AG09319 (cell line): ENCODE data around the gene SUMO2.
"Not testable (repeated sequence)": the region's sequence is repeated elsewhere in the genome, so short reads cannot be mapped to it uniquely, and the experiment has no call there.

ENCODE experiments used
- DNase-seq: peaks from one replicate; pipeline ENCODE4 v3.0.0-alpha.2; 2010; ENCODE audit warnings: low read depth; ENCODE audit errors: extremely low read depth
- TF ChIP-seq, protein P1 (sequence below): IDR thresholded peaks from 2 replicates; pipeline ENCODE4 v1.5.1; 2011; ENCODE audit warnings: low read depth, mild to moderate bottlenecking, inconsistent platforms, low read length, moderate library complexity

SUMO2 gene

DNA sequence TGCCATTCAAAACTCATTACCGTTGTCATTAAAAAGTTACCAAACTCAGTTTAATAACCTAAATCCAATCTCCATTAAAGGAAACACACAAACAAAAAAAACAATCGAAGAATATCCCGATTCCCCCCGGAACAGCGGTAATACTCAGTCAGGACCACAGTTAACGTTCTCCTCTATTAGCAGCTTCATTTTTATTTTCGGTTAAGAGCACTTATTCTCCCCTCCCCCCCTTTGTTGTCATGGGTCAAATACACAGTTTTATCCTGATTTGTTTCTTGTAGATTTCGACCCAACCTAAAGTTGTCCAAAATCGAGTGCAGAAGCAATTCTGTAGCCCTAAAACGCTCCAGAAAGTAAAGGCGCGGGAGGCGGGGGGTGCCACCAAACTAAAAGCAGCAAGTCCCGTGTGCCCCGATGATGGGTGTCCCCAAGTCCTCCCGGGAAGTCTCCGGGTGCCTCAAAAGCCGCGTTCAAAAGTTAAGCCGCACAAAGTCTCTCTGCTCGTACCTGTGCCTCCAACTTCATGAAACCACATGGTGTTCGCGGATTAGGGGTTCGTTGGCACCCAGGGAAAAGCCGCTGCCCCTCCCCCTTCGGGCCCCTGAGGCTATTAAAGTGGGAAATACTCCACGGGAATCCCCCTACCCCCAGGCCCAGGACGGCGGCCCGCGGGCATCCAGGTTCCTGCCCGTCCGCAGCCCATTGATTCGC lies 996 bp downstream of the SUMO2 start:
- TF ChIP-seq, protein P1, sequence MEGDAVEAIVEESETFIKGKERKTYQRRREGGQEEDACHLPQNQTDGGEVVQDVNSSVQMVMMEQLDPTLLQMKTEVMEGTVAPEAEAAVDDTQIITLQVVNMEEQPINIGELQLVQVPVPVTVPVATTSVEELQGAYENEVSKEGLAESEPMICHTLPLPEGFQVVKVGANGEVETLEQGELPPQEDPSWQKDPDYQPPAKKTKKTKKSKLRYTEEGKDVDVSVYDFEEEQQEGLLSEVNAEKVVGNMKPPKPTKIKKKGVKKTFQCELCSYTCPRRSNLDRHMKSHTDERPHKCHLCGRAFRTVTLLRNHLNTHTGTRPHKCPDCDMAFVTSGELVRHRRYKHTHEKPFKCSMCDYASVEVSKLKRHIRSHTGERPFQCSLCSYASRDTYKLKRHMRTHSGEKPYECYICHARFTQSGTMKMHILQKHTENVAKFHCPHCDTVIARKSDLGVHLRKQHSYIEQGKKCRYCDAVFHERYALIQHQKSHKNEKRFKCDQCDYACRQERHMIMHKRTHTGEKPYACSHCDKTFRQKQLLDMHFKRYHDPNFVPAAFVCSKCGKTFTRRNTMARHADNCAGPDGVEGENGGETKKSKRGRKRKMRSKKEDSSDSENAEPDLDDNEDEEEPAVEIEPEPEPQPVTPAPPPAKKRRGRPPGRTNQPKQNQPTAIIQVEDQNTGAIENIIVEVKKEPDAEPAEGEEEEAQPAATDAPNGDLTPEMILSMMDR: no peak
- DNase-seq: no peak

DNA sequence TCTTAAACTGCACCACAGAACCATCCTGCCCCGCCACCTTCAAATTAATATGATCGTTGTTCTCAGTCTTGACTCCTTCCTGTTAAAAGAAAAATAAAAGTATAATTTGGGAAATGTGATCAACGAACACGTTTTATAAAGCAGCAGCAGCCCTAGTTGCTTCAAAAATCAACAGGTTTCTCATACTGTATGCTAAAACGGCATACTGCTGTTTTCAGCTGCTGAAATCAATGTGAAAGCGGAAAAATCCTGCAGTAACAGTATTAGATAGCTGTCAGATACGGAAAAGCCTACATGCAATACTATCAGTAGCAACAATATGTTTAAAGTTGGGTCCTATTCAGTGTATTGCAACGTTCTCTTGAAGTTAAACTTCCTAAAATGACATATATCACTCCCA lies 1.6 kb downstream of the SUMO2 start:
- no peak for DNase-seq
- TF ChIP-seq, protein P1: no peak

DNA sequence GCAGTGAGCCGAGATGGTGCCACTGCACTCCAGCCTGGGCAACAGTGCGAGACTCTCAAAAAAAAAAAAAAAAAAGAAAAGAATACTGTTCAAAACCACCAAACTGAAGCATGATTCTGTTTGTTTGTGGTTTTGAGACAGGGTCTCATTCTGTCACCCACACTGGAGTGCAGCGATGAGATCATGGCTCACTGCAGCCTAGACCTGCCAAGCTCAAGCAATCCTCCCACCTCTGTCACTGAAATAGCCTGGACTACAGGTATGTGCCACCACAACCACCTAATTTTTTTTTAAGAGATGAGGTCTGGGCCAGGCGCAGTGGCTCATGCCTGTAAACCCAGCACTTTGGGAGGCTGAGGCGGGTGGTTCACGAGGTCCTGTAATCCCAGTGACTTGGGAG lies 4.3 kb downstream of the SUMO2 start:
- TF ChIP-seq, protein P1: no peak
- DNase-seq: no peak

DNA sequence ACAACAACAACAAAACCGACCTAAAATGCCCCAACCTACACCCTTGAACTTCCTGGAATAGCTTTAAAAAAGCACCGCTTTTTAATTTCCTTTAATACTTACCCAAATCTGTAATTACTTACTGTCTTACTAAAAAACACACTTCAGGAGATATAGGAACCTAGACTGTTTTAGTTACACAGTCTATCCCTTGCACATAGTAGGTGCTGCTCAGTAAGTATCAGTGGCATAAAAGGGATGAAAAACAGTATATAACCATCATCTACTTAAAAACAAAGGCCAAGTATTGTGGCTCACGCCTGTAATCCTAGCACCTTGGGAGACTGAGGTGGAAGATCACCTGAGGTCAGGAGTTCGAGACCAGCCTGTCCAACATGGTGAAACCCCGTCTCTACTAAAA lies 6.1 kb downstream of the SUMO2 start:
- DNase-seq: no peak
- TF ChIP-seq, protein P1: no peak

DNA sequence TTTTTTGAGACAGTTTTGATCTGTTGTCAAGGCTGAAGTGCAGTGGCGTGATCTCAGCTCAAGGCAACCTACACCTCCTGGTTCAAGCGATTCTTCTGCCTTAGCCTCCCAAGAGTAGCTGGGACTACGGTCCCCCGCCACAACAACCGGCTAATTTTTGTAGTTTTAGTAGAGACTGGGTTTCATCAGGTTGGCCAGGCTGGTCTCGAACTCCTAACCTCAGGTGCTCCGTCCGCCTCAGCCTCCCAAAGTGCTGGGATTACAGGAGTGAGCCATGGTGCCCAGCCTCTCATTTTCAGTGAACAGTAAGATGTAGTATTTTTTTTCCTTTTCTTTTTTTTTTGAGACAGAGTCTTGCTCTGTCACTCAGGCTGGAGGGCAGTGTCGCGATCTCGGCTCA lies 7.8 kb downstream of the SUMO2 start:
- TF ChIP-seq, protein P1: no peak
- no peak for DNase-seq

DNA sequence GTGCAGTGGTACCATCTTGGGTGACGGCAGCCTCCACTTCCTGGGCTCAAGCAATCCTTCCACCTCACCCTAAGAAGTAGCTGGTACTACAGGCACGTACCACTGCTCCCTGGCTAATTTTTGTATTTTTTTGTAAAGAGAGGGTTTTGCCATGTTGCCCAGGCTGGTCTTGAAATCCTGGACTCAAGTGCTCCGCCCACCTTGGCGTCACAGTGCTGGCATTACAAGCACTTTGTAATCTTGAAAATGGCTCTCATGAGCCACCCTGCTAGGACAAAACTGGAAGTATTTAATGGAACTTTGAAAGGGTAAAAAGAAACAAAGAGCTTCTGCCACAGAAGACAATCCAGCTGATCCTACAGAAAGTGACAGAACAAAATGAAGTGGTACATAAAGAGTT lies 9.2 kb downstream of the SUMO2 start:
- no peak for DNase-seq
- TF ChIP-seq, protein P1: no peak

DNA sequence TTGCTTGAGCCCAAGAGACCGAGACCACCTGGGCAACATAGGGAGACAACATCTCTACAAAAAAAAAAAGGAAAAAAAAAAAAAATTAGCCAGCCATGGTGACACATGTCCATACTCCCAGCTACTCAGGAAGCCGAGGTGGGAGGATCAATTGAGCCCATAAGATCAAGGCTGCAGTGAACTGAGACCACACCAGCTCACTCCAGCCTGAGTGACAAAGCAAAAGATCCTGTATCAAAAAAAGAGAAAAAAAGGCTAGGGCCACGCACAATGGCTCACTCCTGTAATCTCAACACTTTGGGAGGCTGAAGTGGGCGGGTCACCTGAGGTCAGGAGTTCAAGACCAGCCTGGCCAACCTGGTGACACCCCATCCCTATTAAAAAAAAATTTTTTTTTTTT lies 13.8 kb downstream of the SUMO2 start:
- TF ChIP-seq, protein P1: no peak

DNA sequence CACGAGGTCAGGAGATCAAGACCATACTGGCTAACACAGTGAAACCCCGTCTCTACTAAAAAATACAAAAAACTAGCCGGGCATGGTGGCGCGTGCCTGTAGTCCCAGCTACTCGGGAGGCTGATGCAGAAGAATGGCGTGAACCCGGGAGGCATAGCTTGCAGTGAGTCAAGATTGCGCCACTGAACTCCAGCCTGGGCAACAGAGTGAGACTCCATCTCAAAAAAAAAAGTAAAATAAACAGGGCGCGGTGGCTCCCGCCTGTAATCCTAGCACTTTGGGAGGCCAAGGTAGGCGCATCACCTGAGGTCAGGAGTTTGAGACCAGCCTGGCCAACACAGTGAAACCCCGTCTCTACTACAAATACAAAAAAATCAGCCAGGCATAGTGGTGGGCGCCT lies 18.2 kb downstream of the SUMO2 start:
- DNase-seq: not testable (repeated sequence)

More for the DNA sequence above, 13.8 kb downstream of the SUMO2 start:
- DNase-seq: no peak
